ENCODE data around the gene KCNJ4.

DNA sequence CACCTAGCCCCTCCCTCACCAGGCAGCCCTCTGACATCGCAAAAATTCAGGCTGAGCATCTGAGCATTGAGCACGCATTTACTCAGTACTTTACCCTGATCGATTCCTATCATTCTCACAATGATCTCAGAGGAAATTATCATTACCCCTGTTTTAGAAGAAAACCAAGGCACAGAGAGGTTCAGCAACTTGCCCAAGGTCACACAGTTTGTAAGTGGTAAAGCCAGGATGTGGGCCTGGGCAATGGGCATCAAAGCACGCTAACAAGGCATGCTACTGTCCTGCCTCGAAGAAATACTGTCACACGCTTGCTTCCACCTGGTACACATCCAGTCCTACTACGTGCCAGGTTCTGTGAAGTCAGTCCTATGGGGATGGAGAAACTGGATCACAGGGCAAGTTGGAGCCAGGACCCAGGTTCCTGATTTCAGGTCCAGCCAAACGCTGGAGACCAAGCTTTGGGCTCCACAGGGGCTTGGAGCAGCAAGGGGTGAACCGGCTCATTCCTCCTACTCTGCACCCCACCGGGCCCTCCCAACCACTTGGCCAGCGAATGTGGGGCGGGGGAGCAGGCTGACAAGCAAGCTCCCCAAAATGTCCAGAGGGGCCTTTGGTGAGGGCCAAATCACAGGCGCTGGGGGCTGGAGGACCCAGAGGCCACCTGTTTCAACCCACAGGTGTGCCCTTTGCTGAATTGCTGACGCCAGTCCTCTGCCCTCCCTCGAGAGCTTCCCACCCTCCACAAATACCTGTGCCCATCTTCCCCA lies 18.2 kb downstream of the KCNJ4 start:
- TF ChIP-seq, protein P1, sequence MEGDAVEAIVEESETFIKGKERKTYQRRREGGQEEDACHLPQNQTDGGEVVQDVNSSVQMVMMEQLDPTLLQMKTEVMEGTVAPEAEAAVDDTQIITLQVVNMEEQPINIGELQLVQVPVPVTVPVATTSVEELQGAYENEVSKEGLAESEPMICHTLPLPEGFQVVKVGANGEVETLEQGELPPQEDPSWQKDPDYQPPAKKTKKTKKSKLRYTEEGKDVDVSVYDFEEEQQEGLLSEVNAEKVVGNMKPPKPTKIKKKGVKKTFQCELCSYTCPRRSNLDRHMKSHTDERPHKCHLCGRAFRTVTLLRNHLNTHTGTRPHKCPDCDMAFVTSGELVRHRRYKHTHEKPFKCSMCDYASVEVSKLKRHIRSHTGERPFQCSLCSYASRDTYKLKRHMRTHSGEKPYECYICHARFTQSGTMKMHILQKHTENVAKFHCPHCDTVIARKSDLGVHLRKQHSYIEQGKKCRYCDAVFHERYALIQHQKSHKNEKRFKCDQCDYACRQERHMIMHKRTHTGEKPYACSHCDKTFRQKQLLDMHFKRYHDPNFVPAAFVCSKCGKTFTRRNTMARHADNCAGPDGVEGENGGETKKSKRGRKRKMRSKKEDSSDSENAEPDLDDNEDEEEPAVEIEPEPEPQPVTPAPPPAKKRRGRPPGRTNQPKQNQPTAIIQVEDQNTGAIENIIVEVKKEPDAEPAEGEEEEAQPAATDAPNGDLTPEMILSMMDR (IDR thresholded peaks at IDR 0.05): no peak
- no peak for TF ChIP-seq POLR2AphosphoS5 (IDR thresholded peaks at IDR 0.05; ENCODE audit: low read depth, low read length)
- no peak for TF ChIP-seq TCF7L2 (IDR thresholded peaks at IDR 0.05; ENCODE audit: low read depth, low read length)
- no peak for TF ChIP-seq REST (IDR thresholded peaks at IDR 0.05; ENCODE audit: insufficient read depth in 1 of 2, low read depth in 2 of 2, low read length in 1 of 2)

All from Panc1 (cell line).